GM19023 (cell line): Measurements from ENCODE around the gene HMGB4.
A peak's percentile ranks its signal among the peaks of the same experiment; 100 is the strongest.

ENCODE experiments used
- ATAC-seq: cut with Tn5 transposase; IDR thresholded peaks from one replicate; pipeline ENCODE4 v1.9.1; 2021; ENCODE audit warnings: mild to moderate bottlenecking, moderate library complexity; ENCODE audit not compliant: unreplicated experiment

Gene HMGB4

DNA sequence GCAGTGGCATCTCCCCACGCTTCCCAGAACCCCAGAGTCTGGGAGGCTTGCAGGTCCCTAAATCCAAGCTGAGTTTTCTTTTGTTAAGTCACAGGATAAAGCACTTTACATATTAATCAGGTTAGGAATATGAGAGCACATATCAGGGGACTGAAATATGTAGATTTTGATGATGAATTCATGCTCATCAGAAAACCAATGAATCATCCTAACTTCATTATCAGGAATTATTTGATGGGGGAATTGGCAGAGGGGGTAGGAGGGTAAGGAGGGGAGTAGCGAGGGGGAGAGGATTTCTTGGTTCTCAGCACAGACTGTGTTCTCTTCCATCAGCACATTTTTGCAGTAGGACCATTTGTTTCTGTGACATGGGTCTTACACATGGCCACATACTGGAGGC is 32.1 kb downstream of the HMGB4 start:
- ATAC-seq: no peak

DNA sequence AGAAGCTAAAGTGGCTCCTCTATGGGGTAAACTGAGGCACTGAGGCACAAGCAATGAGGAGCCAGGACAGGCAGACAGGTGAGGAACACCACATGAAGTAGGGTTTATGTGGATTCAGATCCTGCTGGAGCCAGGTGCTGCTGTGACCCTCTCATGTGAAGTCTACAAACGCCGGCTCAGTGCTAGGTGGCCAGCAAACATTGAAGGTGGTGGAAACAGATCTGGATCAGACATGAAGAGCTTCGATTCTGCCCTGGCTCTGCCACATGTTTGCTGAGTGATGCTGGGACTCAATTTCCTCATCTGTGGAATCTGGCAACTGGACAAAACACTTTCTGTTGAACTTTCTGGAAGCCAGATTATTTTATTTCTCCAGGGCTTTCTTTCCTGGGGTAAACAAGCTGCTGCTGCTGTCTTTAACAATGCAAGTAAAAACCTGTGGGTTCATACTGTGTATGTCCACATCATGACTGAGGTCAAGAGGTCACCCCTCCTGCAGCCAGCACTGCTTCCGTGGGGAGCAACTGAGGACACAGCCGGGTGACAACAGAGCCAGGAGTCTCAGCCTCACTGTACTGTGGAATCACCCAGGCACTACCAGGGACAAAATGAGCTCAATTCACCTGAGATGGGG is 33.3 kb downstream of the HMGB4 start:
- ATAC-seq: no peak

GRCh38 chr1:33898406-33898805 is 34.5 kb downstream of the HMGB4 start:
- no peak for ATAC-seq

DNA sequence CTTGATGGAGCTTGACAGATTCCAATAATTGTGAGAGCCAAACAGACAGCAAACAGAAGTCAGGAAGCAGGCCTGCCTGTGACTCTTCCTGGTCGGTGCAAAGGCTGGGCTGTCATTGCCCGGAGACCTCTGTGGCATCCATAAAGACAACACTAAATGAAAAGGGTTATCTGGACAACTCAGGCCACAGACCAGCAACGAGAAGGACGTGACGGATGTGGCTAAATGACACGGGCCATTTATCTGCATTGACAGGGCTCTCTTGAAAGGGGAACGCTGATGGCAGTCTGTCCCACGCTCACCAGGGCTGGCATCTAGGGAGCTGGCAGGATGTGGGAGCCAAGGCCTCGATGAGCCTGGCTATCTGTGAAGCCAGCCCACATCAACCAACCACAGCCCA is 35.0 kb downstream of the HMGB4 start:
- ATAC-seq: no peak

DNA sequence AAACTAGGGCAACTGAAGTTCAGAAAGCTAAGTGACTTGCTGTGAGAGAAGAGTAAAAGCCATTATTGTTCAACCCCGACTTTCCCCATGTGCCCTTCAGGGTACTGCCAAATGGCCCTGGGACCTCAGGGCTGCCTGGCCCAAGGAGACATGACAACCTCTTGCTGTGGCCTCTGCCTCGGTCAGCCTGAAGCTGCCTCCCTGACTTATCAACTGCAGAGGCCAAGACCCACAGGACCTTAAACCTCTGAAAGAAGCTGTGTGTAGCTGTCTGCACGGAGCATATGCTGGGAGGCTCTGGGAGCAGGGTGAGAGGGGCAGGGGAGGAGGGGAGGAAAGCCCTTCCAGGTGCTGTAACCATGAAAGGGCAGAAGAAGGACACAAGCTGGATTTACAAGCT is 35.9 kb downstream of the HMGB4 start:
- ATAC-seq: no peak

DNA sequence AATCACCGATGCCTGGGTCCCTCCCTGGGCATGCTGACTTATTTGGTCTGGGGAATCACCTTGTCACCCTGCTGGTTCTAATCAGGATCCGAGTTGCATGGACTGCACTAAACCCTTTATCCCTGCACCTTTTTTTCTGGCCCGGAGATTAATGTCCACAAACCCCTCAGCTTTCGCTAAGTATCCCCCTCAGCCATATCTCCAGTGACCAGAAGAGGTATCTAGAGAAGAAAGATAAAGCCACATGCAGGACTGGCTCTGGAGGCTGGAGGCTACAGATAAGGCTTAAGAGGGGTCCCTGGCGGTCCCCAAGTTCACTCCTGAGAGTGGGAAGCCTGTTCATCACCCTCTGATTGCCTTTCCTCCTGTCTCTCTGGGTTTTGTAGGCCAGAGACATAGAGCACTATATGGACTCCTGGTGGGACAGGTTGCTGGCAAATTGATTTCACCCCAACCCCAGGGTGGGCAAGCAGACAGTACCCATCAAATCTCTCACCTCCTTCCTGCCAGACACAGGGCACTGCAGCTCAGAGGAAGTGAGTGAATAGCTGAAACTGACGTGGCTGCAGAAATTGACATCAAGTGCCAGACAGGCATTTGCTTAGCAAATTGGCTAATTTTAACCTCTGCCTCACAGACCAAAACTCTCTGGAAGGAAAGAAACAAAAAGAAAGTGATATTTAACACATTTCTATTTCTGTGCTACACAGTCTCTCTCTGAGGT is 38.8 kb downstream of the HMGB4 start:
- ATAC-seq: peak; percentile 82

DNA sequence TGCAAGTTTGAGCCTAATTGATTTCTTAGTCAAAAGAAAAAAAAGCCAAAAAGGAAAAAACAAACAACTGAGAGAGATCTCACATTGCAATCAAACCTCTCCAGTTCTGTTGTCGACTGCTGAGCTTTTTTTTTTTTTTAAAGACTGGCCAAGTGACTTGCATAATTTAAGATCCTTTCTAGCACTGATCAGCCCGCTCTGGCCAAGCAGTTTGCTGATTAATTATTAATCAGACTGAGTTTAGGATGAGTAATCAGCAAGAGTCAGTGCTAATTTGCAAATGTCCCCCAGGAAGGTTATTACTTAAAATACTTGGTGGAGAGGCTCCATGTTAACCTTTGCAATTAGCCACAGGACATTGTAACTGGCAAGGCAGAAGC is 39.3 kb downstream of the HMGB4 start:
- ATAC-seq: peak; percentile 43

DNA sequence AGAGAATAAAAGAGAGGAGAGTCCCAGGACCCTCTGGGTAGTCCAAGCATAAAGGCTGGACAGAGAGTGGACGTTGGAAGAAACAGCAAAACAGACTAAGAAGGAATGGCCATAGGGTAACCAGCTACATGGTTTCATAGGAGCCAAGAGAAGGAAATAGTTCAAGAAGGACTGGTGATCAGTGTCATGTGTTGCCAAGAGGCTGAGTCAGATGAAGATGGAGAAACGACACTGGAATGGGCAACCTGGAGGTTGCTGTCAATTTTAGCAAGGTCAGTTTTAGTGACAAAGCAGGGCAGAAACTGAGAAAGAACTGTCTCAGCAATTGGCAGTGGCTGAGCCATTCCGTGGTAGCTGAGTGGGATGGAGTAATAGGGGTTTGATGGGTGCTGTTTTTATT is 41.4 kb downstream of the HMGB4 start:
- ATAC-seq: no peak

GRCh38 chr1:33906156-33906555 is 42.3 kb downstream of the HMGB4 start:
- ATAC-seq: no peak

DNA sequence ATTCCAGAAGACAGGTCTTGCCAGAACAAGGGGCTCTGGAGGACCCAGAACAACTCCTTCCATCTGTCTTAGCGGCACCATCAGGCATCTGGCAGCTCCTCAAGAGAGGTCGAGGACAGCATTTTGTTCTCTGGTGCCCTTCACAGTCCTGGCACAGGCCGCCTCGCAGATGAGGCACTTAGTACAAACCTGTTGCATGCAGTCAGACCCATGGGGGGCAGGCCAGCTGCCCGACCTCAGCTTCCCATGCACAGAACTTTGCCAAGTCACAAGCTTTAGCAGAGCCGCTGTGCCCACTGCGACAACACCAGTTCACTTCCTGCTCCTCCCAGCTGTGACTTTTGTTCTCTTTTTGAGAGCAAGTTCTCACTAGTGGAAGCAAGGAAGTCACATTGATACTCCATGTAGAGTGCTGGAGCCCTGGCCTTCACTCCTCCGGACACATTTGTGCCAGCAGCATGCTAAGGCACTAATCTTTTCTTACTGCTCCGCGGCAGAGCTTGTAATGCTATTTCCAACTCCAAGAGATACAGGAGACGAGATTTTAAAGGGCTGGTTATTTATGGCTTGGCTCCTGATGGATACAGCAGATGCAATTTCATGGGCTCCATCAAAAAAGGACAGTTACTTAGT is 44.6 kb downstream of the HMGB4 start:
- no peak for ATAC-seq
